GM21717 (cell line): Measurements from ENCODE around the gene ST14.

Experiments
- ATAC-seq: cut with Tn5 transposase; IDR thresholded peaks from one replicate; pipeline ENCODE4 v1.9.1; 2021; ENCODE audit warnings: mild to moderate bottlenecking, moderate library complexity; ENCODE audit not compliant: unreplicated experiment

Gene ST14

DNA sequence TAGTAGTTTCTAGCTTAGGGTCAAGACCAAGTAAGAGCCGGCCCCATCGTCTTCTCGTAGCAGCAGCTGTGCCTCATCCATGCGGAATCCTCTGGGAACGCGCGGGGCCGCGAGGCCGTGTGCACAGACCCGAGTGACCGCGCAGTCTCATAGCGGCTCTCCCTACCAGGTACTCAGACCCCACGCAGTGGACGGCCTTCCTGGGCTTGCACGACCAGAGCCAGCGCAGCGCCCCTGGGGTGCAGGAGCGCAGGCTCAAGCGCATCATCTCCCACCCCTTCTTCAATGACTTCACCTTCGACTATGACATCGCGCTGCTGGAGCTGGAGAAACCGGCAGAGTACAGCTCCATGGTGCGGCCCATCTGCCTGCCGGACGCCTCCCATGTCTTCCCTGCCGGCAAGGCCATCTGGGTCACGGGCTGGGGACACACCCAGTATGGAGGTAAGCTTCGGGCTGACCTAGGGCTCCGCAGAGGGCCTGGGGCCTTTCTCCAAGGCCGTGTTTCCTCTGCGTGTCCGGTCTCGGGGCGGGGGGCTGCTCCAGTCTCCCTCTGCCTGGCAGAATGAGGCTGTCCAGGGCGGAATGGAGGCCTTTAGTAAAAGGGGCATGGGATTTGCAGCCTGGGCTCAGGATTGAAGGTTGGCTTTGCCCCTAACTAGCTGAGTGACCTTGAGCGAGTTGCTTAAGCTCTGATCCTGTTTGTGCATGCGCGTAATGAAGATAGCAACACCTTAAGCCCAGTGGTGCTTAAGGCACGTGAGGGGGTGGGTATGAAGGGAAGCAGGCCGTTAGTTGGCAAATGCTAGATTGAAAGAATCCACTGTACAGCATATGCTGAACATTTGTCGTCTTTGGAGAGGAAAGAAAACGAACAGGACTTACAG is 48.9 kb downstream of the ST14 start:
- no peak for ATAC-seq

DNA sequence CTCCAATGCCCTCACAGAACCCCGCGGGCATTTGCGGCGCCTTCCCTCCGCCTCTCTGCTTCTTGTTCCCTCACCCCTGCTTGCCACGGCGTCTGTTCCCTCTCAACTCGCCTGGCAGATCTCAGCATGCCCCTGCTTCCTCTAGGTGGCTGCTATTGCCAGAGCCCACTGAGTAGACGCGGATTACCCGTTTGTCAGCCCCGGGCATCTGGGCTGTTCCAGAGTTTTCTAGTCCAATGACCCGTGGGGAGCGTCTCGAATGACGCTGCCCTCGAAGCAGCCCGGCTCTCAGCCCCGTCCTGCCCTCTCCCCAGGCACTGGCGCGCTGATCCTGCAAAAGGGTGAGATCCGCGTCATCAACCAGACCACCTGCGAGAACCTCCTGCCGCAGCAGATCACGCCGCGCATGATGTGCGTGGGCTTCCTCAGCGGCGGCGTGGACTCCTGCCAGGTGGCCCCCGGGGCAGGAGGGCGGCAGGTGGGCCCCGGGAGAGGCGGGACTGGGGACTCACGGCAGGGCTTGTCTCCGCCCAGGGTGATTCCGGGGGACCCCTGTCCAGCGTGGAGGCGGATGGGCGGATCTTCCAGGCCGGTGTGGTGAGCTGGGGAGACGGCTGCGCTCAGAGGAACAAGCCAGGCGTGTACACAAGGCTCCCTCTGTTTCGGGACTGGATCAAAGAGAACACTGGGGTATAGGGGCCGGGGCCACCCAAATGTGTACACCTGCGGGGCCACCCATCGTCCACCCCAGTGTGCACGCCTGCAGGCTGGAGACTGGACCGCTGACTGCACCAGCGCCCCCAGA is 49.7 kb downstream of the ST14 start:
- no peak for ATAC-seq

DNA sequence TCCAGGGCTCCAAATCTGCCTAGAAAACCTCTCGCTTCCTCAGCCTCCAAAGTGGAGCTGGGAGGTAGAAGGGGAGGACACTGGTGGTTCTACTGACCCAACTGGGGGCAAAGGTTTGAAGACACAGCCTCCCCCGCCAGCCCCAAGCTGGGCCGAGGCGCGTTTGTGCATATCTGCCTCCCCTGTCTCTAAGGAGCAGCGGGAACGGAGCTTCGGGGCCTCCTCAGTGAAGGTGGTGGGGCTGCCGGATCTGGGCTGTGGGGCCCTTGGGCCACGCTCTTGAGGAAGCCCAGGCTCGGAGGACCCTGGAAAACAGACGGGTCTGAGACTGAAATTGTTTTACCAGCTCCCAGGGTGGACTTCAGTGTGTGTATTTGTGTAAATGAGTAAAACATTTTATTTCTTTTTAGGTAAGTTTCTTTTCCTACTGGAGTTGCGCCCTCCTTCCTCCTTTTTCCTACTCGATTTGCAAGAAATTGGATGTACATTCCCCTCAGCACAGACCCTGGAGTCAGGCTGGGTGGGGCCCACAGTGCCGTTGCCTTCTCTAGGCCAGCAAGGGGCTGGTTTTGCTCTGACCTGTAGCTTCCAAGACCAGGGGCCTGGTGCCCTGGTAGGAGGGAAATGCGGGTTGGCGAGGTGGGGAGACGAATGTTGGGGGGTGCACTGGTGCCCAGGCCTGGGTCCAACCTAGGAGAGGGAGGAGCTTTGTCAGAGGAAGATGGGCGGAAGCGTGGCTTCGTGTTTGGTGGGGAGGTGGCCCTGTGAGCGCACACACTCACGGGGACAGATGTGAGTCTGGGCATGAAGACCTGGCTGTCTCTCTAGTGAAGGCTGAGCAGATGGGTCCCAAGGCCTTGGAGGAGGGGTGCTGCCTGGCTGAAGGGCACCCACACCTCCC is 50.6 kb downstream of the ST14 start:
- ATAC-seq, result no peak

DNA sequence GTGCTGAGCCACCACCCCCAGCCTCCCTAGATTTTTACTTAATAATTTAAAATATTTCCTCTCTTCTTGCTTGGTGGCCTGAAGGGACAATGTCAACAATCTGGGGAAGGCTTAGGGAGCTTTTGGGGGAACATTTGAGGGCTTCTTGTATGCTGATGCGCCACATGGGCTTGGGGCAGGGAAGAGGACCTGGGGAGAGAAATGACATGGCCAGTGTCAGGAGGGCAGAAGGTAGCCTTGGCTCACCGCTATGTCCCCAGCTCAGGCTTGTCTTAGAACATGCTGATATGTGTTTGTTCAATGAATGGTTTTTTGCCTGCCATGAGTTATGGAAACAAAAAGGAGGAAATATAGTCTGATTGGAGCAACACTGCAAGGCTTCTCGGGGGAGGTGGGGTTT is 51.6 kb downstream of the ST14 start:
- ATAC-seq, result no peak

DNA sequence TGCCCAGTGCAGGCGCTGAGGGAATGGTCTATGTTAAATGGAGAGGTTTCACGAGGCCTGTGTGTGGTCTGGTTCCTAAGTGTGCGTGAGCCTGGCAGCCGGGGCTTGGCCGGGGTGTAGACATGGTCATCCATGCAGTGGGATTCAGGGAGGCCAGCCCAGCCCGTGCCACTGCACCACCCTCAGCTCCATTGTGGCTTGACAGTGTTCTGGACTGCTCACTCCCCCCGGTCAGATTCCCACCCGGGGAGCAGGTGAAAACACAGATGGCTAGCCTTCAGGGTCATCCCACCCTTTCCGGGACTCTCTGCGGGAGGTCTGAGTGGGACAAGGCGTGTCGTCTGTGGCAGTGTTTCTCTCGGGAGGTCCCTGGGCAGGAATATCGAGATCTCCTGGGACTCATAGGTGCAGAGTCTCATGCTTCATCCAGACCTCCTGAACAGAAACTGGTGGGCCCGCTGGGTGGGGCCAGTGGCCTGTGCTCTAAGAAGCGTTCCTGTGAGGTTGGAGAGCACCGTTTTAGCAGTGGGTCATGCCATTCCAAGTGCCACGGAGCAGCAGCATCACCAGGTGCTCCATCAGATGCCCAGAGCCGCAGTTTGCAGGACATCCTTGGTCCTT is 52.3 kb downstream of the ST14 start:
- no peak for ATAC-seq

DNA sequence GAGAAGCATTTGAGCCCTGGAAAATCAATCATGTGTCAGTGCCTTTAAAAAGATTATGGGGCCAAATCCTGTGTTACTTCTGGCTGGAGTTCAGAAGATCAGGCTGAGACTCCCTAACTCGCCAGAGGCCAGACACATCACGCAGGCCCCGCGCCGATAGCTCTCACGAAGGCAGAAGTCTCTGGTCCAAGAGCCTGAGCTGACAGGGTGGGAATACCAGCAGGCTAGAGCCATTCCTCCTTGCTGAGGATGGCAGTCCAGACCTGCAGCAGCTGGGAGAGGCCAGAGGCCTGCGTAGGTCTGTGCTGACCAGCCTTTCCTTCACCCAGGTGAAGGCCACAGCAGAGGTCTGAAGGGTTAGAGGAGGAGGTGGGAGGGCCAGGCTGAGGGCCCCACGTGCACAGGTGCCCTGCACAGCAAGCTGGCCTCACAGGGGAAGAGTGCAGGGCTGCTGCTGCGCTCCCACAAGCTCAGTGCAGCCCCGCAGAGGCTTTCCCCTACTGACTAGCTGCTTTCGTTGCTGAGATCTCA is 52.9 kb downstream of the ST14 start:
- no peak for ATAC-seq

DNA sequence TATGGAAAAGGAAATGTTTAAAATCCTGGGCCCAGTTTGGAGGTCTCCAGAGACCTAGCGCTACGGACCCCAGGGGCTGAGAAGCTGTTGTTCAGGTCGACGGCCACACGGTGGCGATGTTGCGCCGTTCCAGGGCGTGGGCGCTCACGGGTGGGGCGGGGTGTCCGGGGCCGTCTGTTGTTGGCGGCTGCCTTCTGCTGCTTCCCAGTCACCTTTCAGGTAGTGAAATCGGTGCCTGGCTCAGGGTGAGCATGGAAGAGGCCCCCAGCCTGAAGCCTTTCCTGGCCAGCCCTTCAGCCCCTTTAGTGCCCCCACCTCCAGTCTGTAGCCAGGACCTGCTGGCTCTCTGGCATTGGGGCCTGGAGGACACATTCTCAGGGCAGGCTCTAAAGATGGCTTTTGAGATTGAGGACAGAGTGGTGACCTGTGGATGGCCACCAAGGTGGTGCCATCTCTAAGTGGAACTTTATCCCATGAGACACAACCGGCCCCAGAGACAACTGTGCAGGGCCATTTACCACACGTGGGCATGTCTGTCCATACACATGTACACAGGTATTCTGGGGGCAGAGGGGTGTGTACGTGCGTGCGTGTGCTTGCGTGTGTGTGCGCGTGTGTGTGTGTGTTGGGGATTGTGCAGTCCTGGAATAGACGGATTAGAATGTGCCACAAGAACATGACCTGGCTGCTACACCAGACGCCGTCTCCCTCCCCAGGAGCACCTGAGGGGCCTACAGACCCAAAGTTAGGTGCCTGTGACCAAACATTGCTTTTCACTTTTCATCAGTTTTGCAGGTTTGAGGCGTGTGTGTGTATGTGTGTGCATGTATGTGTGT is 53.8 kb downstream of the ST14 start:
- ATAC-seq, result peak; percentile 71

DNA sequence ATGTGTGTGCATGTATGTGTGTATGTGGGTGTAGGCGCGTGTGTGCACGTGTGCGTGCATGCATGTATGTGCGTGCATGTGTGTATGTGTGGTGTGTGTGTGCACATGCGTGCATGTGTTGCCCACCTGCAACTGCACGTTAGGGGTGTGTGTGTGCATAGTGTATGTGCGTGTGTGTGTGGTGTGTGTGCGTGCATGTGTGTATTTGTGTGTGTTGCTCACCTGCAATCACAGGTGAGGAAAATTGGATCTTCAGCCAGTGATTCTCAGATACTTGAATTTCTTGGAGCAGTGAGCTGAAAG is 54.3 kb downstream of the ST14 start:
- ATAC-seq, result no peak

DNA sequence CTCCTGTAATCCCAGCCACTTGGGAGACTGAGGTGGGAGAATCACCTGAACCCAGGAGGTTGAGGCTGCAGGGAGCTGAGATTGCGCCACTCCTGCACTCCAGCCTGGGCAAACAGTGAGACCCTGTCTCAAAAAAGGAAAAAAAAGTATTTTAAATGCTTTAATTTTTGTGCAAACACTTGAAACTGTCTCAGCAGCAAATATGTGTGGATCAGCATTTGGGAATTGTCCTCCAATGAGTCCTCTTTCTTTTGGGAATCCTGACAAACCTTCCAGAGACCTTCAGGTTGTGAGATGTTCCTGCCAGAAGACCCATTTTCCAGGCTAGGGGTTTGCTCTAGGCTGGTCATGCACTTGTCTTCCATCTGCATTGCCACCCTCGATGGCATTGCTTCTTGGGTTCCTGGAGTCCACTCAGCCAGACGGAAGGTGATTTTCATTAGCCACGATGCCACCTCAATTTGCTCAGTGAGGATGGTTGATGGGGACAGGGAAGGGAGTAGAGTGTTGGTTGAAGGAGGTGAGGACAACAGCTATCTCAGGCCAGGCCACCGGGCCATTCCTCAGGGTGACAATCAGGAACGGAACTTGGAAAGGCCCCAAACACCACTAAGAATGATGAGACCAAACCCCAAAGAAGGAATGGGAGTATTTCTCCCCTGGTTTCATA is 55.4 kb downstream of the ST14 start:
- no peak for ATAC-seq

DNA sequence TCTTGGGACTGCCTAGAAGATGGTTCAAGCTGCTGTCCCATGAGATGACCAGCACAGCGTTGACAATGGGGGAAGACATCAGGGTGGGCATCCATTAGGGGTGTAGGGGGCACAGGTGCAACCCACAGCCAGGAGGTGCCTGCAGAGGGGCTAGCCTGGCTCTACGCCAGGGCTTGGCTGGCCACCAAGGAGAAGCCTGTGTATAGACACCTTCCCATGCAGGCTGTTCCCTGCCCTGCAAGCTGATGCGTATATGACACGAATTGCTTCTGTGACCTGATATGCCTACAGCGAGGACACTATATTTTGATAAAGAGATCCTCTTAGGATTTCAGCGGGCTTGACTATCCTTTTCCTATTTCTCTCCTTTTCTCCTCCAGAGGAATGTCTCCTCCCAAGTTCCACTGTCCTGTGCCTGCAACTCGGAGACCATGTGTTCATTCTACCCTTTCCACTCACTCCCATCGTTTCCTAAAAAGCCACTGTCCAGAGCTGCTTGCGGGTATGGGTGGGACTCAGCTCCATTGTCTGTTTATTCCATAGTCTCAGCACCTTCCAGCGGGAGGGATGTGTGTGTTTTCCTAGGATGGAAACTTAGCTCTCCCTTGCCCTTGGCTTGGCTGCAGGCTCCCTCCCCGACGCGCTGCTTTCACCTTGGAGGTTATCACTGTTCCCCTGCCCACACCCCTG is 56.1 kb downstream of the ST14 start:
- ATAC-seq, result no peak

DNA sequence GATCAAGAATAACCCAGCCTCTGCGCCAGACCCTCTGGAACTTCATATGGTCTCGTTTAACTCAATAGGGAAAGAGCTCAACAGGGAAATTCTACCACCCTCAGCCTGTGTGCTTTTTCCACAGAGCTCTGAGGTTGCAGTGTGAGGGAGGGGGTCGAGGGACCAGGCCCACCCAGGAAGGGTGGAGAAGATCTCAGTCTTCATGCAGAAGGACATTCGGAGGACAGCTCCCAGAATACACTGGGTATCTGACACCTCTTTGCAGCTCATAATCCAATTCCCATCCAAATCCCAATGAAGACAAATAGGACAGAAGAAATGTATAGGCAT is 56.6 kb downstream of the ST14 start:
- ATAC-seq, result no peak

DNA sequence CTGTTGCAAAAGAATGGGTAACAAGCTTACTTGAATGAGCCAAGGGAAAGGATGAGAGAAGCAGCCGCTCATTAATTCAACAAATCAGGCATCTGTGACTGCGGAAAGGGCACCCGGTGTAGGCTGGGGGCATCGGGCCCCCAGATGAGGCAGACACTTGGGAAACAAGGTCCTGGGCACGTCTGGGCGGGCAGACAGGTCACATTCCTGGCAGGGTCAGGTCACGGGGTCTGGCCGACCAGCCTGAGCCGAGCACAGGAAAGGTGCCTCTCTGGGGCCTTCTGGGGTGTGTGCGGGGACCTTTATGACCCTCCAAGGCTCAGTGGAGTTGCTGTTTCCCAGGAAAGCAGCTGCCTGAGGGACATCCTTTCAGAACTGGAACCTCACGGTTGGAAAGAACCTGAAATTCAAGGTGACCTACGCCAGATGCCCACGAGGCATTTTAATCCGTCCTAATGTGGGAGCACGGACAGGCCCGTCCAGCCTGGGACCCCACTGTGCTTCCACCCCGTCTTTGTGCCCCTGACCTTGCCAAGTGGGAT is 57.1 kb downstream of the ST14 start:
- ATAC-seq, result no peak

DNA sequence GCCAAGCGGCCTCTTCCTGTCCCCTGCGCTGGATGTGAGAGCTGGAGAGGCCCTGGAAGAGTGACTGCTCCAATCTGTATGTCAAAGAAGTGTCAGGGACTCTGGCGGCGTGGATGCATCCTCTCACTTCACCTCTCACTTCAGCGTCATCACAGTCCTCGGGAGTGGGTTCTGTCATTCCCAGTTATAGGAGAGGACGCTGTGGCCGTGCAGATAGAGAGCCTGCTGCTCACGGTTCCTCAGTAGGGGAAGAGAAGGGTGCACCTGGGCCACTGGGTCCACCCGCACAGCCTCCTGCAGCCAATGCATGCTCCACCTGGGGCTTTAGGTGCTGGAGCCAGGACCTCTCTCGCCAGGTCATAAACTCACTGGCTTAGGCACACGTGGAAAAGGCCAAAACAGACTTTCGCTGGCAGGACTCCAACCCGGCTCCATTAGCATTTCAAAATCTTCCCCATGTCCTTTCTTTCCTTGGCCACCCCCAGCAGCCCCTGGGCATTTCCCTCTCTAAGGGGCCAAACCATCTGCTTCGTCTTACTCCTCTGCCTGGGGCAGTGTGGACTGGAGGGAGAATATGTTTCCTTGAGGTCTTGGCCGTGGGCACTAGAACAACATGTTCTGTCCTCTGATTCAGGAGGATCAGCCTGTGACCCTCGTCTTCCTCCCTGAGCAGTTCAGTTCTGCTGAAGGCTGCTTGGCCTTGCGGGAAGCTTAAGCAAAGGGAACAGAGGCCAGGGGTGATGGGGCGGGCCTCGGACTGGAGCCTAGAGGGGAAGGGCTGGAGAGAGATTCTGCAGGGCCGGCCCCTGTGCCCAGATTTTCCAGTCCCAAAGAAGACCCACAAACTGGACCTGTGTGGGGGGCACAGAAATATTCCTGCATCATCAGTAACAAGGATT is 57.8 kb downstream of the ST14 start:
- no peak for ATAC-seq

DNA sequence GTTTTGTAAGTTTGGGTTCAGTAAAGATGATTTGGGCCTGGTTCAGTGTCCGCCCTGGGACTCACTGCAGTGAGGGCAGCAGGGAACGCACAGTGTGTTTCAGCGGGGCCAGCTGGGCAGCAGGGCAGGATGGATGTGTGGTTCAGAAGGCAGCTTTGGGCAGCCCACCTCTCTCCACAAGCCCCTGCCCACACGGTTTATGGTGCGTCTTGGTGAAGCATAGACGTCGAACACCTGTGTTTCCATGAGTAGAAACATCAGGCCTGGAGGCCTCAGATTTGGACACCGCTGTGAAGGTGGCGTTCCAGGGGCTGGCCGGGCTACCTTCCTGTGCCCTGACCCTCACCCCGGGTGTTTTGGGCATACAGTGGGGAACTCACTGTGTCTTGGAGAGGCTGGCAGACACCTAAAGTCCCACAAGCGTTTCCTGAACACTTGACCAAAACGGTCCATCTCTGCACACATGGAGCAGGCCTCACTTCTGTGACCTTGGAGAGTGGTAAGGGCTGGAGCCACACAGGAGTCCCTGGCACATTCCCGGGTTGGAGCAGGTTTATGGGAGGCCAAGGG is 59.0 kb downstream of the ST14 start:
- no peak for ATAC-seq

DNA sequence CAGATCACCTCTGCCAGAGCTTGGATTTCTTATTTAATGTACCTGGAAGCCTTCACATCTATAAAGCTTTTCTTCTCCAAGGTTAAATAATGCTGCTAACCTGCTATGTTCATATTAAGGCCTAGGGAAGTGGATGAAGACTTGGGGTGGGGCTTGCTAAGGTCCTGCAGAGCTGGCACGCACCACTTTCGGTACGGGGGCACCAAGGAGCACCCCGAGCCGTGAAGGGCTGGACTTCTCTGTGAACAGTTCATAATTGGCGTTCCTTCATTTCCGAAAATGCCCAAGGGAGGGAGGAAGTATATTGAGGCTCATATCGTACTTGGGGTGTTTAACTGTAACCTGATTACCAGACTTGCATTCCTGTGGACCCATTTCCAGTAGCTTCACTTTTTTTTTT is 59.6 kb downstream of the ST14 start:
- ATAC-seq, result no peak

DNA sequence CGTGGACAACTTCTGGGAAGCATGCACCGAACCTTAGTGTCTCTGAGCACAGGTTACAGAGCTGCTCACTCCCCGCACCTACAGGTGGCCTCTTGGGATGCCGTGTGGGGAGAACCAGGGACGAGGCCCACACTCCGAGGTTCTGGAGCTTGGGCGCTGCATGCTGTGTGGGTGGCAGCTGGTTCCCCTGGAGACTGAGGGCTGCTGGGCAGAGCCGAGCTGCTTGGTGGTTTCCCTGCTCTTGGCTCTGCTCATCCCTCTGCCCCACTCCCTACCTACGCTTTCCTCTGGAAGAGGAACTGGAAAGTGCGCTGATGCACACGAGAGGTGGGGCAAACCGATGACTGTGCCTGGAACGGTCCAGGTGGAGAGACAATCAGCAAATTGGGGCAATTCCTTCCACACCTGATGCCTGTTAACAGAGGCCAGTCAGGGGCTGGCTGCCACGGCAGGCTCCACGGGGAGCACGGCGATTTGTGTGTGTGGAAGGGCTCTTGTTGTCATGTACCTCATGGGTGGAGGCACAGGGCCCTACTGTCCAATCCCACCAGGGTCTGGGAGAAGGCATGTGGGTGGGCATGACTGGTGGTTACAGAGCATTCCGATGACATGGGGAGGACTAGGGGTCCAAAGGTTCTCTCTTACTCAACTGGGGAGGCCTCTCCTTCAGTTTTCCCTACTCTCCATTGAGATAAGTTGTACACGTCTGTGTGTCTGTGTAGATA is 60.9 kb downstream of the ST14 start:
- no peak for ATAC-seq
